GM18520 (cell line): Measurements from ENCODE around the gene RNF169.

Experiments
- ATAC-seq: cut with Tn5 transposase; IDR thresholded peaks from one replicate; pipeline ENCODE4 v1.9.1; 2021; ENCODE audit not compliant: unreplicated experiment

RNF169 gene

GRCh38 chr11:74748211-74749126 lies at the start of gene RNF169:
RNF169 (plus strand) TSS chr11:74748849; CDS start chr11:74748881, 32 bp downstream.
- peak; percentile 93 for ATAC-seq

- no peak for ATAC-seq
These were observed 48.8 kb upstream of the RNF169 start for GRCh38 chr11:74699615-74700396.

GRCh38 chr11:74701351-74701750 lies 47.3 kb upstream of the RNF169 start:
- ATAC-seq = no peak

- ATAC-seq = no peak
These were observed 46.2 kb upstream of the RNF169 start for GRCh38 chr11:74702383-74703007.

GRCh38 chr11:74703211-74703610 lies 45.4 kb upstream of the RNF169 start:
- ATAC-seq = no peak

- ATAC-seq = no peak
These were observed 41.5 kb upstream of the RNF169 start for GRCh38 chr11:74707182-74707581.

GRCh38 chr11:74707602-74708510 lies 40.8 kb upstream of the RNF169 start:
- ATAC-seq = no peak

GRCh38 chr11:74709175-74709574 lies 39.5 kb upstream of the RNF169 start:
- ATAC-seq = no peak

GRCh38 chr11:74710281-74710938 lies 38.2 kb upstream of the RNF169 start:
- no peak for ATAC-seq

GRCh38 chr11:74713686-74714085 lies 35.0 kb upstream of the RNF169 start:
- no peak for ATAC-seq

GRCh38 chr11:74714904-74715303 lies 33.7 kb upstream of the RNF169 start:
- no peak for ATAC-seq

GRCh38 chr11:74717221-74717969 lies 31.3 kb upstream of the RNF169 start:
- ATAC-seq = no peak

- ATAC-seq = no peak
These were observed 29.6 kb upstream of the RNF169 start for GRCh38 chr11:74719011-74719410.

GRCh38 chr11:74720596-74721478 lies 27.8 kb upstream of the RNF169 start:
- no peak for ATAC-seq

- no peak for ATAC-seq
These were observed 27.2 kb upstream of the RNF169 start for GRCh38 chr11:74721479-74721835.

- ATAC-seq = no peak
These were observed 25.1 kb upstream of the RNF169 start for GRCh38 chr11:74723511-74723910.

- ATAC-seq = no peak
These were observed 22.9 kb upstream of the RNF169 start for GRCh38 chr11:74725701-74726100.

- peak; percentile 77 for ATAC-seq
These were observed 22.0 kb upstream of the RNF169 start for GRCh38 chr11:74726547-74727182.
